ENCODE measurements around the gene MME. TPM values are rescaled to one million over a fixed set of nuclear protein-coding genes. Genes with fewer than 3 reads are reported as not detected.

Gene MME
- total RNA-seq, 1 experiment from 2014 or later = 14.4 TPM

DNA sequence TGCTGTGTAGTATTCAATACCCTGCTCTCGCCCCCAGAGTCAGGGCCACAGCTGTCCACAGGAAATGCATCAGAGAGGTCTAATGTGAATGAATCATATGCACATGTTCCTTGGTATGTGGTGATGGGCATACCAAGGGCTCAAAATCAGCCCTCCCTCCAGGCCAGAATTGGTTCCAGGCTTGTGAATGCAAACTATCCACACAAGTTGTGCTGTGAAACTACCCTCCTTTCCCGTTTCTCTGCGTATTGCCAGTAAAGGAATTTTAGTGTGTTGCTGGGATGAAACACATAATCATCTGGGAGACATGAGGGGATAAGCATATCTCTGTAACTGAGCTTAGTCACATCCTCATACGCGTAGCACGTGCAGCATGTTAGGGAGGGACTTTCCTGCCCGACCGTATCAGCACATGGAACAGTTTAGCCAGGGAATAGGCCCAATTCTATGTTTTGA is 9.2 kb upstream of the MME start:
- no peak for DNase-seq
- no peaks in the 10 kb centered on the region for H3K9me3 Mint-ChIP-seq (ENCODE audit: low read depth, unreplicated experiment)
- no peak overlapping the region for H3K27ac Mint-ChIP-seq (ENCODE audit: unreplicated experiment)
- no peak overlapping the region for H3K4me3 Mint-ChIP-seq (ENCODE audit: low read depth, unreplicated experiment)
- H3K27me3 Mint-ChIP-seq (ENCODE audit: unreplicated experiment) = no peaks in the 10 kb centered on the region
- intact Hi-C loops (cut with micrococcal nuclease; ENCODE audit: unreplicated experiment) = no loop called here
- no peaks in the 10 kb centered on the region for H3K4me1 Mint-ChIP-seq (ENCODE audit: low read depth, unreplicated experiment)
- H3K36me3 Mint-ChIP-seq (ENCODE audit: insufficient read depth, unreplicated experiment) = no peaks in the 10 kb centered on the region
- BruUV-seq (replicated peaks) = no TSS peak
- CTCF ChIA-PET = no interaction called here
- TF ChIP-seq, protein P1, sequence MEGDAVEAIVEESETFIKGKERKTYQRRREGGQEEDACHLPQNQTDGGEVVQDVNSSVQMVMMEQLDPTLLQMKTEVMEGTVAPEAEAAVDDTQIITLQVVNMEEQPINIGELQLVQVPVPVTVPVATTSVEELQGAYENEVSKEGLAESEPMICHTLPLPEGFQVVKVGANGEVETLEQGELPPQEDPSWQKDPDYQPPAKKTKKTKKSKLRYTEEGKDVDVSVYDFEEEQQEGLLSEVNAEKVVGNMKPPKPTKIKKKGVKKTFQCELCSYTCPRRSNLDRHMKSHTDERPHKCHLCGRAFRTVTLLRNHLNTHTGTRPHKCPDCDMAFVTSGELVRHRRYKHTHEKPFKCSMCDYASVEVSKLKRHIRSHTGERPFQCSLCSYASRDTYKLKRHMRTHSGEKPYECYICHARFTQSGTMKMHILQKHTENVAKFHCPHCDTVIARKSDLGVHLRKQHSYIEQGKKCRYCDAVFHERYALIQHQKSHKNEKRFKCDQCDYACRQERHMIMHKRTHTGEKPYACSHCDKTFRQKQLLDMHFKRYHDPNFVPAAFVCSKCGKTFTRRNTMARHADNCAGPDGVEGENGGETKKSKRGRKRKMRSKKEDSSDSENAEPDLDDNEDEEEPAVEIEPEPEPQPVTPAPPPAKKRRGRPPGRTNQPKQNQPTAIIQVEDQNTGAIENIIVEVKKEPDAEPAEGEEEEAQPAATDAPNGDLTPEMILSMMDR (IDR thresholded peaks at IDR 0.05; ENCODE audit: unreplicated experiment) = no peak

DNA sequence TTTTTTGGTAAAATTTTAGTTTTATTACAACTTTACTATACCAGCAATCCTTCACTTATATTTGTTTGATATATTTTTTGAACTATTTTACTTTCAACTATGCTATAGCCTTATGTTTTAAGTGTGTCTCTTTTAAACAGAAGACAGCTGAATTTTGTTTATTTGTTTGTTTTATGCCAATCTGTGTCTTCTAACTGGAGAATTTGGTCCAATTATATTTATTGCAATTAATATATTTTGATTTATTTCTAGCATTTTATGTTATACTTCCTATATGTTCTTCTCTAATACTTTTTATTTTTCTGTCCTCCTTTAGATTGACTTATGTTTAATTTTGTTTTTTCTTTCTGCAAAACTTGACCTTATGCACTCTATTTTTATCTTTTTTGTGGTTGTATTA is 4.9 kb upstream of the MME start:
- H3K4me1 Mint-ChIP-seq (ENCODE audit: low read depth, unreplicated experiment) = peaks cover 9% of the 10 kb centered on the region
- CTCF ChIA-PET = no interaction called here
- H3K36me3 Mint-ChIP-seq (ENCODE audit: insufficient read depth, unreplicated experiment) = peaks cover 14% of the 10 kb centered on the region
- TF ChIP-seq, protein P1 (IDR thresholded peaks at IDR 0.05; ENCODE audit: unreplicated experiment) = no peak
- H3K27me3 Mint-ChIP-seq (ENCODE audit: unreplicated experiment) = no peaks in the 10 kb centered on the region
- BruUV-seq (replicated peaks) = no TSS peak
- H3K9me3 Mint-ChIP-seq (ENCODE audit: low read depth, unreplicated experiment) = no peaks in the 10 kb centered on the region
- DNase-seq = no peak
- intact Hi-C loops (cut with micrococcal nuclease; ENCODE audit: unreplicated experiment) = no loop called here
- H3K4me3 Mint-ChIP-seq (ENCODE audit: low read depth, unreplicated experiment) = no peak overlapping the region
- no peak overlapping the region for H3K27ac Mint-ChIP-seq (ENCODE audit: unreplicated experiment)

DNA sequence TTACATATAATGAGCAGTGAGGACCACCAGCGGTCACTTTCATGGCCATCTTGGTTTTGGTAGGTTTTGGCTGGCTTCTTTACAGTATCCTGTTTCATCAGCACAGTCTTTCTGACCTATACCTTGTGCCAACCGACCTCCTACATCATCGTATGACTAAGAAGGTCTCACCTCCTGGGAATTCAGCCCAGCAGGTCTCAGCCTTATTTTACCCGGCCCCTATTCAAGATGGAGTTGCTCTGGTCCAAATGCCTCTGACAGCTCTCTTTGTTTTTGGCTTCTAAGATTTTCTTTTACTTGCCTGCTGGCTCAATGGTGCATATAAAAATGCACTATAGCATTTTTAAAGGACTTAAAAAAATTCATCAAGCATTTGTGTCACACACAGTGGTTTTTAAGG is 3.2 kb upstream of the MME start:
- no TSS peak for BruUV-seq (replicated peaks)
- Mint-ChIP-seq H3K27ac (ENCODE audit: unreplicated experiment) (no peak overlapping the region), H3K9me3 (ENCODE audit: low read depth, unreplicated experiment) (no peaks in the 10 kb centered on the region), H3K36me3 (ENCODE audit: insufficient read depth, unreplicated experiment) (peaks cover 25% of the 10 kb centered on the region), H3K27me3 (ENCODE audit: unreplicated experiment) (no peaks in the 10 kb centered on the region), H3K4me1 (ENCODE audit: low read depth, unreplicated experiment) (peaks cover 24% of the 10 kb centered on the region), H3K4me3 (ENCODE audit: low read depth, unreplicated experiment) (no peak overlapping the region)
- CTCF ChIA-PET = no interaction called here
- intact Hi-C loops (cut with micrococcal nuclease; ENCODE audit: unreplicated experiment) = no loop called here
- no peak for DNase-seq
- TF ChIP-seq, protein P1 (IDR thresholded peaks at IDR 0.05; ENCODE audit: unreplicated experiment) = no peak

DNA sequence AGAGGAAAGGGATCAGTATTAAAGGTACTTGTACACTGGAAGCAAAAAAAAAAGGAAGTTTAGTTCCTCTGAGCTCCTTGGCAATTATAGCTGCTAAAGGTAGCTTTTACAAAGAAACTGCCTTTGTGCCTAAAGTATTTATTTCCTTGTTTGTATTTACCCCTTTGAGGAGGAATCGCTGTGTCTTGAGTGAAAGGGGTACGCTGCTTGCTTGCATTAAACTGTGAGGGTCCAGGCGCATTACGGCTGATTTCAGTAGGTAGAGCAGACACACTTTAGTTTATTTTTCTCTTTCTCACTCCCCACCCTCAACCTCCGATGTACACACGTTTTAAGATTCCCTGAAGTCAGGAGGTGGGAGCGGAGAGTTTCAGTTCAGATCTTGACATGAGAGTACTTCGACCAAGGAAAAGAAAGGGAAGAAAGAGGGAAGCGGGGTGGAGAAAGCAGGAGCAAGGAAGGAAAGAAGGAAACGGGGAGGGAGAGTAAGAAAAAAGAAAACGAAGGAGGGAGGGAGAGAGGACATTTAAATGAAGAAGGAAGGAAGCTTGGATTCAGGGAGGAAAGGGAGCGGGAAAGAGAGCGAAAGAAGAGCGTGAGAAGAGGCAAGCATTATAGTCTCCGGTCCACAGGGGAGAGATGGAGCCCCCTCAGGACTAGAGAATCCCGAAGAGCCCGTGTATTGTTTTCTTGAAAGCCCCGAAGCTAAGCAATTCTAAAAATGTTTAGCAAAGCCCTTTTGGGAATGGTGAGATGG is 1.2 kb upstream of the MME start:
- H3K27me3 Mint-ChIP-seq (ENCODE audit: unreplicated experiment) = no peaks in the 10 kb centered on the region
- H3K27ac Mint-ChIP-seq (ENCODE audit: unreplicated experiment) = no peak overlapping the region
- peak overlapping the region; percentile 94 for H3K4me3 Mint-ChIP-seq (ENCODE audit: low read depth, unreplicated experiment)
- peaks cover 24% of the 10 kb centered on the region for H3K4me1 Mint-ChIP-seq (ENCODE audit: low read depth, unreplicated experiment)
- H3K9me3 Mint-ChIP-seq (ENCODE audit: low read depth, unreplicated experiment) = no peaks in the 10 kb centered on the region
- no TSS peak for BruUV-seq (replicated peaks)
- DNase-seq = no peak
- TF ChIP-seq, protein P1 (IDR thresholded peaks at IDR 0.05; ENCODE audit: unreplicated experiment) = no peak
- CTCF ChIA-PET = interaction anchor here (0.6 kb wide), 1 partner anchor 688 kb away, joined by 3 read pairs; no protein-coding TSS in a partner anchor
- intact Hi-C loops (cut with micrococcal nuclease; ENCODE audit: unreplicated experiment) = no loop called here
- peaks cover 25% of the 10 kb centered on the region for H3K36me3 Mint-ChIP-seq (ENCODE audit: insufficient read depth, unreplicated experiment)

Data from Calu3 (cell line).